ENCODE results near the gene NPIPA1.
"Not testable (repeated sequence)": the region's sequence is repeated elsewhere in the genome, so short reads cannot be mapped to it uniquely, and the experiment has no call there.

The NPIPA1 gene

GRCh38 chr16:14923394-14924088 lies 13.7 kb upstream of the NPIPA1 start:
- not testable (repeated sequence) for H3K4me3 Mint-ChIP-seq; H3K27me3 Mint-ChIP-seq; H3K36me3 Mint-ChIP-seq (ENCODE audit: low read depth); H3K27ac Mint-ChIP-seq; H3K9me3 Mint-ChIP-seq; H3K4me1 Mint-ChIP-seq (ENCODE audit: low read depth)

GRCh38 chr16:14924359-14924758 lies 12.9 kb upstream of the NPIPA1 start:
- H3K27me3 Mint-ChIP-seq; H3K36me3 Mint-ChIP-seq (ENCODE audit: low read depth); H3K4me3 Mint-ChIP-seq; H3K27ac Mint-ChIP-seq; H3K9me3 Mint-ChIP-seq; H3K4me1 Mint-ChIP-seq (ENCODE audit: low read depth): not testable (repeated sequence)

- not testable (repeated sequence) for H3K9me3 Mint-ChIP-seq; H3K4me3 Mint-ChIP-seq; H3K27me3 Mint-ChIP-seq; H3K36me3 Mint-ChIP-seq (ENCODE audit: low read depth); H3K27ac Mint-ChIP-seq; H3K4me1 Mint-ChIP-seq (ENCODE audit: low read depth)
Measured at GRCh38 chr16:14924982-14925381, 12.3 kb upstream of the NPIPA1 start.

GRCh38 chr16:14928064-14928714 lies 9.1 kb upstream of the NPIPA1 start:
- not testable (repeated sequence) for H3K4me1 Mint-ChIP-seq (ENCODE audit: low read depth); H3K9me3 Mint-ChIP-seq; H3K27ac Mint-ChIP-seq; H3K27me3 Mint-ChIP-seq; H3K36me3 Mint-ChIP-seq (ENCODE audit: low read depth); H3K4me3 Mint-ChIP-seq

- H3K4me1 Mint-ChIP-seq (ENCODE audit: low read depth); H3K27me3 Mint-ChIP-seq; H3K9me3 Mint-ChIP-seq; H3K4me3 Mint-ChIP-seq; H3K36me3 Mint-ChIP-seq (ENCODE audit: low read depth); H3K27ac Mint-ChIP-seq: not testable (repeated sequence)
Measured at GRCh38 chr16:14929176-14929575, 8.1 kb upstream of the NPIPA1 start.

- H3K36me3 Mint-ChIP-seq (ENCODE audit: low read depth); H3K9me3 Mint-ChIP-seq; H3K4me3 Mint-ChIP-seq; H3K4me1 Mint-ChIP-seq (ENCODE audit: low read depth); H3K27me3 Mint-ChIP-seq; H3K27ac Mint-ChIP-seq: not testable (repeated sequence)
Measured at GRCh38 chr16:14930246-14930645, 7.0 kb upstream of the NPIPA1 start.

GRCh38 chr16:14930971-14931370 lies 6.3 kb upstream of the NPIPA1 start:
- not testable (repeated sequence) for H3K36me3 Mint-ChIP-seq (ENCODE audit: low read depth); H3K9me3 Mint-ChIP-seq; H3K4me3 Mint-ChIP-seq; H3K4me1 Mint-ChIP-seq (ENCODE audit: low read depth); H3K27ac Mint-ChIP-seq; H3K27me3 Mint-ChIP-seq

GRCh38 chr16:14932581-14933375 lies 4.5 kb upstream of the NPIPA1 start:
- H3K27ac Mint-ChIP-seq; H3K4me1 Mint-ChIP-seq (ENCODE audit: low read depth); H3K27me3 Mint-ChIP-seq; H3K4me3 Mint-ChIP-seq; H3K9me3 Mint-ChIP-seq; H3K36me3 Mint-ChIP-seq (ENCODE audit: low read depth): not testable (repeated sequence)

GRCh38 chr16:14937994-14938393 lies 751 bp downstream of the NPIPA1 start:
- H3K4me1 Mint-ChIP-seq (ENCODE audit: low read depth); H3K27ac Mint-ChIP-seq; H3K27me3 Mint-ChIP-seq; H3K9me3 Mint-ChIP-seq; H3K36me3 Mint-ChIP-seq (ENCODE audit: low read depth); H3K4me3 Mint-ChIP-seq: not testable (repeated sequence)

- H3K4me1 Mint-ChIP-seq (ENCODE audit: low read depth); H3K9me3 Mint-ChIP-seq; H3K4me3 Mint-ChIP-seq; H3K27me3 Mint-ChIP-seq; H3K27ac Mint-ChIP-seq; H3K36me3 Mint-ChIP-seq (ENCODE audit: low read depth): not testable (repeated sequence)
Measured at GRCh38 chr16:14942686-14943085, 5.4 kb downstream of the NPIPA1 start.

GRCh38 chr16:14955546-14956231 lies 18.4 kb downstream of the NPIPA1 start:
- H3K4me3 Mint-ChIP-seq: no peak overlapping the region
- no peak overlapping the region for H3K27ac Mint-ChIP-seq

GRCh38 chr16:14957576-14958322 lies 20.5 kb downstream of the NPIPA1 start:
- Mint-ChIP-seq H3K4me3 (no peak overlapping the region), H3K9me3 (no peaks in the 10 kb centered on the region), H3K36me3 (ENCODE audit: low read depth) (no peaks in the 10 kb centered on the region), H3K27me3 (peaks cover 2% of the 10 kb centered on the region), H3K4me1 (ENCODE audit: low read depth) (no peaks in the 10 kb centered on the region), H3K27ac (no peak overlapping the region)

More at GRCh38 chr16:14955546-14956231, 18.4 kb downstream of the NPIPA1 start:
- Mint-ChIP-seq H3K9me3 (no peaks in the 10 kb centered on the region), H3K4me1 (ENCODE audit: low read depth) (no peaks in the 10 kb centered on the region), H3K27me3 (no peaks in the 10 kb centered on the region), H3K36me3 (ENCODE audit: low read depth) (no peaks in the 10 kb centered on the region)

- H3K27me3 Mint-ChIP-seq: peaks cover 6% of the 10 kb centered on the region
- H3K36me3 Mint-ChIP-seq (ENCODE audit: low read depth): no peaks in the 10 kb centered on the region
- no peaks in the 10 kb centered on the region for H3K4me1 Mint-ChIP-seq (ENCODE audit: low read depth)
- H3K9me3 Mint-ChIP-seq: no peaks in the 10 kb centered on the region
- no peak overlapping the region for H3K27ac Mint-ChIP-seq
- no peak overlapping the region for H3K4me3 Mint-ChIP-seq
Measured at GRCh38 chr16:14958323-14958600, 21.0 kb downstream of the NPIPA1 start.

- H3K36me3 Mint-ChIP-seq (ENCODE audit: low read depth): no peaks in the 10 kb centered on the region
- no peaks in the 10 kb centered on the region for H3K9me3 Mint-ChIP-seq
- H3K4me1 Mint-ChIP-seq (ENCODE audit: low read depth): no peaks in the 10 kb centered on the region
- no peak overlapping the region for H3K27ac Mint-ChIP-seq
- peaks cover 11% of the 10 kb centered on the region for H3K27me3 Mint-ChIP-seq
- no peak overlapping the region for H3K4me3 Mint-ChIP-seq
Measured at GRCh38 chr16:14958970-14959369, 21.7 kb downstream of the NPIPA1 start.

Measured in stimulated activated naive CD8-positive, alpha-beta T cell treated with anti-CD3 and anti-CD28 coated beads, Interleukin-15, Interleukin-2, amounts not matched to agents 100 ng/mL and 50 ng/mL, for 24 hours (primary cell).